HG02798 (cell line): ENCODE measurements around the gene NARF.
"Not testable (repeated sequence)": the region's sequence is repeated elsewhere in the genome, so short reads cannot be mapped to it uniquely, and the experiment has no call there.

Source experiments
- ATAC-seq: cut with Tn5 transposase; IDR thresholded peaks from one replicate; pipeline ENCODE4 v1.9.1; 2021; ENCODE audit warnings: mild to moderate bottlenecking; ENCODE audit not compliant: unreplicated experiment, poor library complexity

Gene NARF

GRCh38 chr17:82445542-82445941 lies 13.0 kb upstream of the NARF start:
- no peak for ATAC-seq

DNA sequence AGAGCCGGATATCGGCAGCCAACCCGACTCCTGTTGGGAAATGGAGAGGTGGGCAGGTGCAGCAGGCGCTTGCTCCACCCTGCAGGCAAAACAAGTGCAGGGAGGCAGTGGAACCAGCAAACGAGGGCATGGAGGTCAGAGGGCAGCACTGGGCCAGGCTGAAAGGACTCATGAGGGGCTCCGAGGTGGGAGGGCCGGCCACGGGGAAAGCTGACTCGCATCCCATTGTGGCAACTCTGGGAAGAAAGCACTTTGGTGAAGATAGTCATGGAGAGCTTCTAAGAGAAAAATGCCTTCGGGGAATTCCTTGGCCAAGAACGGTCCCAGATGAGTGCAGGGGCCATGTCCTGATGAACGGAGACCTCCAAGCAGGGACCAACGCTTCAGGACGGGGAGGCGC lies 12.4 kb upstream of the NARF start:
- no peak for ATAC-seq

DNA sequence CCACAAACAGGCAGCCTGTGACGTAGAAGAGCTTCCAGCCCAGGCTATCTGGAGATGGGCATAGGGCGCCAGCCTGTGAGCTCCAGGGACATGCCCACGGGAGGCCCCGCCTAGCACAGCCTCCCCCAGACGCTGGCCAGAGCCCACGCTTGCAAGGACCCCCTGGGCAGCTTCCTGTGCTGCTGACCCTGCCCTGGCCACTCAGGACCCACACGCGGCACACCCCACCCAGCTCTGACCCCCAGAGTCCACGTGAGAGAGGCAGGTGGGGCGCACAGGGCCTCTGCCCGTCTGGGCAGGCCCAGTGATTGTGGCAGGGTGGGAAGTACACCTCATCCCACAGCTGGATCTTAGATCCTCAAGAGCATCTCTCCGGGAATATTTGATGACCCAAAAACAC lies 11.9 kb upstream of the NARF start:
- no peak for ATAC-seq

DNA sequence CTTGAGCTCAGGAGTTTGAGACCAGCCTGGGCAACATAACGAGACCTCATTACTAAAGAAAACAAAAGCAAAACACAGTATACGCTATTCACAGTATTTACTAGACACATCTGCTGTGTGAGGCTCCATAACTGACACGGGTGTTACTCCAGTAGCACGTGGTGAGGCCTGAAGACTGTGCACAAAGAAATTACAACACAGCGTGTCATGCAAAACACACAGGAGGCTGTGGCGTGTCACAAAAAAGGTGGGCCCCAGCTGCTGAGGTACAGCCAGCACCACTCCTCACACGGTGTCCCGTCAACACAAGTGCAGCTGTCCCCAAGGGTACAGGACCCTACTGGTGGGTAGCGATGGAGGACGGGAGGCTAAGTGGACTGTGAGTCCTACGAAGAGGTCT lies 10.7 kb upstream of the NARF start:
- no peak for ATAC-seq

GRCh38 chr17:82449131-82449882 lies 9.2 kb upstream of the NARF start:
- ATAC-seq, result peak; percentile 46

DNA sequence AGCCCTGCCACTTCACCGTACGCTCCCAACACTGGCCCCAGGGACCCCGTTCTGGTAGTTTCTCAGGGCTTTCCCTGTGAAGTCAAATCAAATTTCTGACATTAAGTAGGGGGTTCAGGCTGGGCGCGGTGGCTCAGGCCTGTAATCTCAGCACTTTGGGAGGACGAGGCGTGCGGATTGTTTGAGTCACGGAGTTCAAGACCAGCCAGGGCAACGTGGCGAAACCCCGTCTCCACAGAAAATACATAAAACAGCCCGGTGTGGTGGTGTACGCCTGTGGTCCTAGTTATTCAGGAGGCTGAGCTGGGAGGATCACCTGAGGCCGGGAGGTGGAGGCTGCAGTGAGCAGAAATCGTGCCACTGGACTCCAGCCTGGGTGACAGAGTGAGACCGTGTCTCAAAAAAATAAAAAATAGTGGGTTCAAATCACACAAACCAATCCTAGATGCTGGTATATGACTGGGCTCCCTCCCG lies 8.6 kb upstream of the NARF start:
- ATAC-seq, result no peak

- ATAC-seq, result peak; percentile 83
These were observed 8.0 kb upstream of the NARF start, which contains the start of gene CYBC1 for GRCh38 chr17:82450357-82451106. TSS of gene CYBC1 (minus strand) at chr17:82450752. CDS start at chr17:82449254, 1,498 bp downstream.

DNA sequence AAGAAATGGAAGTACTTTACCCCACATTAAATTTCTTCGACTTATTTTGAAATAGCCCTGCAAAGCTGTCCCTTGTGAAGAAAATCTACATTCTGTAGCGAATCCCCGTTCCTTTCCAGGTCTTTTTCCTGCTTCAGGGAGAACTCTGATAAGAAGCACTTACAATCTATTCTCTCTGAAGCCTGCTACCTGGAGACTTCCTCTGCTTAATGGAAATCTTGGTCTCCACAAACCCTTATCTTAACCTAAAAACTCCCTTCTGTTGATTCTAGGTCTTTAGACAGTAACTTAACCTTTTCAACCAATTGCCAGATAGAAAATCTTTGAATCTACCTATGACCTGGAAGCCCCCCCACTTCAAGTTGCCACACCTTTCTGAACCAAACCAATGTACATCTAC lies 6.4 kb upstream of the NARF start:
- no peak for ATAC-seq

GRCh38 chr17:82453151-82453550 lies 5.4 kb upstream of the NARF start:
- not testable (repeated sequence) for ATAC-seq

DNA sequence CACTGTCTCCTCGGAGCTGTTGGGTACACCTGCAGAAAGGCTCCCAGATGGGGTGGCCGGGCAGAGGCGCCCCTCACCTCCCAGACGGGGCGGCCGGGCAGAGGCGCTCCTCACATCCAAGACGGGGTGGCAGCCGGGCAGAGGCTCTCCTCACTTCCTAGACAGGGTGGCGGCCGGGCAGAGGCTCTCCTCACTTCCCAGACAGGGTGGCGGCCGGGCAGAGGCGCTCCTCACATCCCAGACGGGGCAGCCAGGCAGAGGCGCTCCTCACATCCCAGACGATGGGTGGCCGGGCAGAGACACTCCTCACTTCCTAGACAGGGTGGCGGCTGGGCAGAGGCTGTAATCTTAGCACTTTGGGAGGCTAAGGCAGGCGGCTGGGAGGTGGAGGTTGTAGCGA lies 4.8 kb upstream of the NARF start:
- not testable (repeated sequence) for ATAC-seq

- ATAC-seq, result no peak
These were observed 1.2 kb upstream of the NARF start for GRCh38 chr17:82457073-82457928.

DNA sequence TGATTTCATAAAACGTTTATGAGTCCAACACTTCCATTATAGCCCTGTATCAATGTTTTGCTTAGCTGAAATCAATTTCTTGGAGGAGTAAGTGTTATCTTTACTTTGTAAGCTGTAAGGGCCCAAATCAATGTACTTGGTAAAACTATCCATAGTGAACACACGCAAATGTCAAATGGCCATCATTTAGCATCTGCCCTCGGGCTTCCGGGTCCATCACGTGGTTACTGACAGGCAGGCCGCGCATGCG lies 687 bp upstream of the NARF start:
- no peak for ATAC-seq

GRCh38 chr17:82458885-82459424 lies 414 bp downstream of the NARF start:
- no peak for ATAC-seq

- not testable (repeated sequence) for ATAC-seq
These were observed 1.4 kb downstream of the NARF start for GRCh38 chr17:82459936-82460335.

- ATAC-seq, result no peak
These were observed 3.4 kb downstream of the NARF start for GRCh38 chr17:82461827-82462524.

- no peak for ATAC-seq
These were observed 4.8 kb downstream of the NARF start for GRCh38 chr17:82463391-82463790.

DNA sequence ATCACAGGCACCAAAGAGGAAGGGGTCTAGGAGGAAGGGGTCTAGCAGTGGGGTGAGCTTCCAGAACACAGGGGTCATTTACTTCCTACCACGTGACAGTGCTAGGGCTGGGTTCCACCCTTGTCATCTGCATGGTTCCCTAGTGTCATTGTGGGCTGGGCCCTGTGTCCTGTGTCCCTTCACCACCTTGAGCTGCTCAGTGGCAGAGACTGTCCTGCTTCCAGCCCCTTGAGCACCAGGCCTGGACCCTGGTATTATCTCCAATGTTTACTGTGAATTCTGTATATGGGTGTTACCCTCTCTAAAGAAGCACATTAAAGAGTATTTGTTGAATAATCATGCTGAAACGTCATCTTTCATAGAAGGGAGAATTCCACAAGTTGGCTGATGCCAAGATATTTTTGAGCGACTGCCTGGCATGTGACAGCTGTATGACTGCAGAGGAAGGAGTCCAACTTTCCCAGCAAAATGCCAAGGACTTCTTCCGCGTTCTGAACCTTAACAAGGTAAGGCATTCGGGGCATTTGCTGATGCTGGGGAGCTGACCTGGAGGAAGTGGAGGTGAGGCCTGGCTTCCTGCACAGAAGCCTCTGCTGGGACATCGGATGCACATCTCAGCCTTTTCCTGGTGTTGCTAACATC lies 5.5 kb downstream of the NARF start:
- no peak for ATAC-seq

DNA sequence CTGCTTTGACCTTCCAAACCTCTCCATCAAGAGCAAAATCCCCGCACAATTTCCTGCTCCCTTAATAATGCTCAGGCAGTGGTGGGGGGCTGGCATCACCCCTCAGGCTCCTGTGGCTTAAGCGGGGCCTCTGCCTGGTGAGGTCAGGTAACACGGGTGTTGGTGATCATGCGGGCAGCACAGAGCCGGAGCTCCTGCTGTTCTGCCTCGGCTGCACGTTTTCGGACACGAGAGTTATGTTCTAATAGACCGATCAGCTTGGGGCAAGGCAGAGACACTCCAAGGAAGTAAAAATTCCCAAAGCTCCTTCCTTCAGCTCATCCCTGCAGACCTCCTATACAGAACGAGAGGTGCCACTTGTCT lies 6.0 kb downstream of the NARF start:
- no peak for ATAC-seq

GRCh38 chr17:82465023-82465603 lies 6.6 kb downstream of the NARF start:
- no peak for ATAC-seq
